GM18511 (cell line): ENCODE measurements around the gene SOSTDC1.
A peak's percentile ranks its signal among the peaks of the same experiment; 100 is the strongest.
"Not testable (repeated sequence)": the region's sequence is repeated elsewhere in the genome, so short reads cannot be mapped to it uniquely, and the experiment has no call there.

Experiments
- ATAC-seq: cut with Tn5 transposase; IDR thresholded peaks from one replicate; pipeline ENCODE4 v1.9.1; 2021; ENCODE audit warnings: mild to moderate bottlenecking, moderate library complexity; ENCODE audit not compliant: unreplicated experiment

SOSTDC1 gene

DNA sequence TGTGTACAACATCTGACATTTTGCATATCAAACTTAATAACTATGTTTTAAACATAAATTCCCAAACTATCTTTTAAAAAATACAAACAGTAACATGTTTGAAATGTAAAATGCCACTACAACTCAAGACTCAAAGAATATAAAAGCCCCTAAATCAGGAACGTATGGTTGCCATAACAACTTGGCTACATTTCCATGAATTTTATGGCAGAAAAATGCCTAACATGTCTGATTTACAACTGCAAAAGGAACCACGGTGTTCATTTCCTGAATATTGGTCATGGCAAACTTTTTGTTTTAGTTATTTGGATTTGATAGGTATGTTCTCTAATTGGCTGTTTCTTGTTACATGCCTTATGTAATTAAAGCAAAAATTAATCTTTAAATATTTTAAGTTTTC lies 2.0 kb downstream of the SOSTDC1 start:
- ATAC-seq, result no peak

DNA sequence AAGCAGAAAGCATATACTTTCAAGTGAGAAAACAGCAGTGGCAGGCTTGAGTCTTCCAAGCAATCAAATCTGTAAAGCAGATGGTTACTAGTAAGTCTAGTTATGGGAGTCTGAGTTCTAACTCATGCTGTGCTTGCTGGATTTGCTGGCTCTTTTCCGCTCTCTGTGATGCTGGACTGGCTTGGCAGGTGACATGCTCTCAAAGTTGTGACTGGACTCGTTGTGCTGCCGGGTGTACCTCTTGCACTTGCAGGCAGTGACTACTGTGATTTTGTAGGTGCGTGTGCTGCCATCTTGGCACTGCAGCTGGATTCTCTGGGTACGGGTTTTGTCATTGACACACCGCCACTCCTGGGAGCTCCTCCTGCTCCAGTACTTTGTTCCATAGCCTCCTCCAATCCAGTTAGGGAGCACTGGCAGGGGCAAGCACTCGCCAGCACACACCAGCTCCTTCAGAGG lies 3.1 kb downstream of the SOSTDC1 start:
- ATAC-seq, result no peak

- no peak for ATAC-seq
Measured at GRCh38 chr7:16460789-16461493, 4.6 kb downstream of the SOSTDC1 start.

- ATAC-seq, result not testable (repeated sequence)
Measured at GRCh38 chr7:16456303-16456702, 9.2 kb downstream of the SOSTDC1 start.

- no peak for ATAC-seq
Measured at GRCh38 chr7:16455591-16455990, 9.9 kb downstream of the SOSTDC1 start.

GRCh38 chr7:16450366-16450765 lies 15.2 kb downstream of the SOSTDC1 start:
- no peak for ATAC-seq

GRCh38 chr7:16447876-16448275 lies 17.7 kb downstream of the SOSTDC1 start:
- no peak for ATAC-seq

- ATAC-seq, result no peak
Measured at GRCh38 chr7:16446508-16446907, 19.0 kb downstream of the SOSTDC1 start.

DNA sequence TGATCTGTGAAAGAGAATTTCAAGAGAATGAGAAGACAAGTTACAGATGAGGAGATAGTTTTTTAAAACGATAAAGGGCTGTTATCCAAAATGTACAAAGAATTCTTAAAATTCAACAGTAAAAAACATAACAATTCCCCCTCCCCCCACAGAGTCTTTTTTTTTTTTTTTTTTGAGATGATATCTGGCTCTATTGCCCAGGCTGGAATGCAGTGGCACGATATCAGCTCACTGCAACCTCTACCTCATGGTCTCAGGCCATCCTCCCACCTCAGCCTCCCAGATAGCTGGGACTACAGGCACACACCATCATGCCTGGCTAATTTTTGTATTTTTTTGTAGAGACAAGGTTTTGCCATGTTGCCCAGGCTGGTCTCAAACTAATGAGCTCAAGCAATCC lies 21.7 kb downstream of the SOSTDC1 start:
- ATAC-seq, result not testable (repeated sequence)

DNA sequence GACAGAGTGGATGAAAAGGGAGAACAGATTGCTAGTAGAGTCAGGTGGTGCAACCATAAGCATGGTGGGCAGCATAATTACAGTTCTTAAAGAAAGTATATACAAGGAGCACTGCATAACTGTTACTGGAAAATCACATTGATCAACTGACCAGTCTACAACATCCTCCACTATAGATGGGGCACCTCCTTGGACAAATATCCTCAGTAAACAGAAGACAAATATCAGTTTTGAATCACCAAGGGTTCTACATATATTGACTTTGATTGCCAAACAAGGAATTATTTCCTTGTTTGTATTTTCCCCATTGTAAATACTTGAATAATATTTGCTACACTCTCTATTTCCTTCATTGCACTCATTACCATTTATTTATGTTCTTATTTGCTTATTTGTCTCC lies 26.6 kb downstream of the SOSTDC1 start:
- ATAC-seq, result no peak

DNA sequence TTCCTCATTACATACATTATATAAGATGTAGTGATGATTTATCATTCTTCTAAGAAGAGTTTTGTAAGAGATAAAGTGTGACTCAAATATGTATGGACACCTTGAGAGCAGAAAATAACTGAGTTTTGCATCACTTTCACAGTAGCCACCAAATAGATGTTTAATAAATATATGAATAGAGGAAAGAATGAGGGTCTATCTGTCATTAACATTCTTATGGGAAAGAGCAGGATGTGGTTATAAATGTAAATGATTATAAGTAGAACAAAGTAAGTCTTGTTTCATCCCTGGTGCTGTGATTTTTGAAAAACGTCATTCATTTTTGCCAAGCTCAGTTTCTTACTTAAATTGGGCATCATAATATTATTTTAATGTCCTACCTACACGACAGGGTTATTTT lies 29.2 kb downstream of the SOSTDC1 start:
- ATAC-seq, result no peak

GRCh38 chr7:16433568-16434122 lies 31.9 kb downstream of the SOSTDC1 start:
- ATAC-seq, result no peak

- no peak for ATAC-seq
Measured at GRCh38 chr7:16432425-16432731, 33.2 kb downstream of the SOSTDC1 start.

DNA sequence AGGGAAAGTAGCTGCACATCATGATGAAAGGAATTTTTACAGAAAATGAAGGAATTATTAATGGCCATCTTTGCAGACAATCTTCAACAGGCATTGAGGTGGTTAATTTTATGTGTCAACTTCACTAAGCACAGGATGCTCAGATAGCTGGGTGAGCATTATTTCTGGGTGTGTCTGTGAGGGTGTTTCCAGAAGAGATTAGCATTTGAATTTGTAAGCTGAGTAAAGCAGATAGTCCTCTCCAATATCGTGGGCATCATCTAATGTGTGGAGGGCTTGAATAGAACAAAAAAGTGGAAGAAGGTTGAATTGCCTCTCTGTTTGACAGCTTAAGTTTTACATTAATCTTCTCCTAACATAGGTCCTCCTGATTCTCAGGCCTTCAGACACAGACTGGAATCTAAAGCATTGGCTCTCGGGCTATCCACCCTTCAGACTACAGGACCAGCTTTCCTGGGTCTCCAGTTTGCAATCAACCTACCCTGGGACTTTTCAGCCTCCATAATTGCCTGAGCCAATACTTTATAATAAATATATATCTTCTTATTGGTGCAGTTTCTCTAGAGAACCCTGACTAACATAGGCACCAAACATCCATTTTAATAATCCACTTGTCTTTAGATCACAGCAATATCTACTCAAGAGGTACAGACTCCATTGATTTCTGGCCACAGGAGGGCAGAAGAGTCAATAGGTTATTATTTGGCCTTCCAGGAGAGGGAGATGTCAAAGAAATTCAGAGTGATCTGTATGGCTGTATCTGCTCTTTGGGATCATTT lies 33.7 kb downstream of the SOSTDC1 start:
- peak; percentile 82 for ATAC-seq

DNA sequence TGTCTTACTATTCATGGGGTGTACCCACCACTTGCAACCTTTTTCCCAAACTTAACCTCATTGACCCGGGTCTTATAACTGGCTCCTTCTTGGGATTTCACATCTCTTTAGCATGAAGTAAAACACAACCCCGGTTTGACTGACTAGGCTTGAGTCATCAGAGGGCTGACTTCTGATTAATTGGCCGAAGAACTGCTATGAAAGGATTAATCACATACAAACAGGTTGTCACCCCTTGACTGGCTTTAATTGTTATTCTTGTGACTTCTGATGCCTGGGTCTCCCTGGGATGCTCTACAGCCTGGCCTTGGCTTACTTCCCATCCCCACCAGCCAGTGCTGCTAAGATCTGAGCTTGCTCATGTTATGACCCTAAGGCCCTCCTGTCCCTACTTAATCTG lies 35.4 kb downstream of the SOSTDC1 start:
- no peak for ATAC-seq

GRCh38 chr7:16428672-16429071 lies 36.9 kb downstream of the SOSTDC1 start:
- ATAC-seq, result no peak

DNA sequence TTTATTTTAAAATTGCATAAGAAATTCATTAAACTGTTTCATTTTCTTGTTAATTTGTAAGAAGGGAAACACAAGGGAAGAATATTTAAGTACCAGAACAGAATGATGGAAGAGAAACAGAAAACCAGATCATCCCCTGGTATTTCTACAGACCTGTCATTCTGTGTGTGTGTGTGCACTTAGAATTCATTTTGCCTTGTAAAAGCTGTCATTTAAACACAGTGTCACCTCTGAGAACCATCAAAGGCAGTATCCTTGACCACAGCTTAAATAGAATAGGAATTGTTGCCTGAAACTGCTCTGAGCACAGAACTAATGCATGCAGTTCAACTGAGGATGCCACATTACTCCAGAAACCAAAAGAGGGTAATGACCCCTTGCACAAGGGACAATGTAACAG lies 37.4 kb downstream of the SOSTDC1 start:
- no peak for ATAC-seq

DNA sequence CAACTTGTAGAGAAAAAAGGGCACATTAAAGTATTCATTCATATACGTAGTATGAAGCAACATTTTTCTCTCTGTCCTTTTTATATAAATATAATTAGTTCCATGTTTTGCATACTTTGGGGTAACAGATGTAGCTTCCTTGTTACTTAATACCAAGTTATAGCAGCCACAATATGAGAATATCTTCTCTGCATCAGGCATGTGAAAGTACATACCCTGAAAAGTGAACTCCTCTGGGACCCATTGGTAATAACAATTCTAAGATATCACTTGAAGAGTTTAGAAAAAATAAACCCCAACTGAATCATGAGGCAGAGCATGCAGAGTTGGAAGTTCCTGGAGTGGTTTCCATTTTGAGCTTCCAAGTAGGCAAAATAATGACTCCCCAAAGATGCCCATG lies 41.8 kb downstream of the SOSTDC1 start:
- no peak for ATAC-seq

GRCh38 chr7:16422917-16423316 lies 42.6 kb downstream of the SOSTDC1 start:
- no peak for ATAC-seq

DNA sequence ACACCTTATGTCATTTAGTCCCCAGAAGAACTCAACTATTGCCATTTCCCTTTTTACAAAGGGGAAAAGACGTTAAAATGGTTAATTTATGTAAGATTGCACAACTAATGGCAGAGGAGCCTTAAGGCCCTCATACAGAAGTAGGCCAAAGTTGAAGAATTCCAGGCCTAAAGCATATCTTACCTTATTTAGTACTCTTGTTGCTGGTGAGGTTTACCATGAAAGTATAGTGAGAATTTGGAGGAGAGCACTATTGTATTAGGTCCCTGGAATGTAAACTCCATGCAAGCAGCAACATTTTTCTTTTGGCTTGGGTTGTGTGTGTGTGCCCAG lies 43.5 kb downstream of the SOSTDC1 start:
- no peak for ATAC-seq

- peak; percentile 44 for ATAC-seq
Measured at GRCh38 chr7:16421333-16422102, 44.0 kb downstream of the SOSTDC1 start, which contains the start of gene CRPPA. Gene CRPPA, minus strand, starts transcription at chr7:16421538. Its CDS starts 216 bp downstream, at chr7:16421322.
